K562 (cell line): ENCODE results near the gene CMTM5. TPM values are rescaled to one million over a fixed set of nuclear protein-coding genes. Genes with fewer than 3 reads are reported as not detected.

Experiments used
- ATAC-seq: fragments of 200-7000 bp; cut with Tn5 transposase; 3 replicates; pipeline ENCODE4 v1.9.1; 2020; ENCODE audit warnings: moderate library complexity
- BruUV-seq: library from RNA; stranded (reverse); fragments of 400-500 nt; replicated peaks from 2 replicates; lab custom pipeline; 2021; lab: Mats Ljungman, UMichigan
- CTCF ChIA-PET: fragments of 300-600 bp; formaldehyde crosslinking; extraction: SDS; loops from one replicate; lab custom pipeline; 2021; ENCODE audit warnings: low intra/inter-chr PET ratio; lab: Yijun Ruan, JAX
- POLR2A ChIA-PET: fragments of 300-600, 350-650 bp; sonication (Branson Sonifier 250); formaldehyde crosslinking; extraction: SDS; loops from one replicate; lab custom pipeline; 2021; ENCODE audit warnings: antibody characterized with exemption, inconsistent platforms; lab: Yijun Ruan, JAX
- DNase-seq, 4 experiments: peaks; one replicate each; pipeline versions ENCODE4 v3.0.0 to v3.0.0-alpha.2; 2011 to 2018; ENCODE audit warnings: low spot score in 3 of 4, mixed read lengths in 3 of 4; ENCODE audit errors: extremely low read depth in 1 of 4
- FAIRE-seq: peaks from 2 replicates; lab custom pipeline; 2011; peaks lifted over from hg19 to GRCh38; lab: Jason Lieb, UNC
- H2AFZ ChIP-seq: 2 replicates; pipeline ENCODE4 v1.6.0; 2011; ENCODE audit warnings: low read depth, low read length, control low read depth, inconsistent platforms
- H3K27ac ChIP-seq: fragments of 200-600 bp; 3 replicates; pipeline ENCODE4 v1.8.0; 2011; ENCODE audit warnings: low read depth, mild to moderate bottlenecking, control low read depth, inconsistent platforms, low read length, moderate library complexity, mixed read lengths; ENCODE audit errors: extremely low read depth
- H3K27me3 ChIP-seq, 2 experiments: fragments of 300-600 bp in 1 of 2; 2 replicates in 1 of 2; 3 replicates in 1 of 2; pipeline versions ENCODE4 v1.6.0 to v1.8.0; 2011; ENCODE audit warnings: inconsistent platforms in 2 of 2, low read length in 2 of 2, mild to moderate bottlenecking in 1 of 2, mixed read lengths in 1 of 2, moderate library complexity in 1 of 2; ENCODE audit not compliant: control insufficient read depth in 2 of 2, insufficient read depth in 2 of 2
- H3K36me3 ChIP-seq: fragments of 300-600 bp; 3 replicates; pipeline ENCODE4 v1.8.0; 2011; ENCODE audit warnings: mild to moderate bottlenecking, low read length, inconsistent platforms; ENCODE audit not compliant: control insufficient read depth, insufficient read depth
- H3K4me1 ChIP-seq, 2 experiments: fragments of 200-600 bp in 1 of 2; replicated peaks in 1 of 2; 2 replicates in 1 of 2; 3 replicates in 1 of 2; pipeline versions ENCODE4 v1.5.1 to v1.8.0; 2011; ENCODE audit warnings: inconsistent platforms in 2 of 2, low read length in 2 of 2, mild to moderate bottlenecking in 1 of 2, mixed read lengths in 1 of 2, moderate library complexity in 1 of 2; ENCODE audit not compliant: control insufficient read depth in 2 of 2, insufficient read depth in 2 of 2
- H3K4me2 ChIP-seq: 2 replicates; pipeline ENCODE4 v1.6.1; 2011; ENCODE audit warnings: low read length, control low read depth, inconsistent platforms, mixed read lengths; ENCODE audit not compliant: insufficient read depth
- H3K4me3 ChIP-seq: fragments of 200-600 bp; sonication (generic), shearing (Covaris generic); 2 replicates; pipeline ENCODE4 v1.5.1; 2016; ENCODE audit warnings: control low read depth, inconsistent platforms
- H3K79me2 ChIP-seq: fragments of 200-600 bp; 3 replicates; pipeline ENCODE4 v1.8.0; 2011; ENCODE audit warnings: low read length, inconsistent platforms; ENCODE audit not compliant: control insufficient read depth, insufficient read depth
- H3K9ac ChIP-seq, 2 experiments: 2 replicates each; pipeline versions ENCODE4 v1.6.0 to v1.6.1; 2011; ENCODE audit warnings: low read depth in 2 of 2, low read length in 2 of 2, control low read depth in 1 of 2, inconsistent platforms in 1 of 2, mild to moderate bottlenecking in 1 of 2, mixed read lengths in 1 of 2; ENCODE audit not compliant: insufficient read depth in 1 of 2
- H3K9me1 ChIP-seq: one replicate; pipeline ENCODE4 v1.6.0; 2011; ENCODE audit warnings: inconsistent platforms, mild to moderate bottlenecking, low read length, moderate library complexity; ENCODE audit not compliant: control insufficient read depth, insufficient read depth
- H3K9me3 ChIP-seq: replicated peaks from 2 replicates; pipeline ENCODE4 v1.5.1; 2011; ENCODE audit warnings: low read depth, low read length, inconsistent platforms; ENCODE audit not compliant: control insufficient read depth, insufficient read depth
- H4K20me1 ChIP-seq: replicated peaks from 2 replicates; pipeline ENCODE4 v1.6.1; 2011; ENCODE audit warnings: low read length, inconsistent platforms, mixed read lengths; ENCODE audit not compliant: control insufficient read depth, insufficient read depth
- BCOR ChIP-seq: fragments of 450-650 bp; IDR thresholded peaks from 2 replicates; pipeline ENCODE4 v1.6.1; 2016
- PPARD ChIP-seq: fragments of 250-450 bp; sonication (Bioruptor Pico); IDR thresholded peaks from 2 replicates; pipeline ENCODE4 v1.8.0; 2022; ENCODE audit warnings: inconsistent platforms, mild to moderate bottlenecking, moderate library complexity
- RBM25 ChIP-seq: fragments of 200-400 bp; formaldehyde crosslinking; IDR thresholded peaks from 2 replicates; pipeline ENCODE4 v1.6.1; 2018; ENCODE audit warnings: low read length, low read depth, moderate library complexity; ENCODE audit not compliant: severe bottlenecking
- USF1 ChIP-seq: sonication (generic); formaldehyde crosslinking; IDR thresholded peaks from 2 replicates; pipeline ENCODE4 v1.9.0; 2022; ENCODE audit warnings: mild to moderate bottlenecking, missing genetic modification reagents
- ZNF124 ChIP-seq: sonication (generic); formaldehyde crosslinking; IDR thresholded peaks from 2 replicates; pipeline ENCODE4 v1.8.1; 2022; ENCODE audit warnings: missing genetic modification reagents
- WGBS: fragments of 100-300 bp; shearing (Covaris generic); methylation state at CpG from one replicate; pipeline ENCODE4 v1.1.6; 2016; ENCODE audit warnings: low coverage, mixed read lengths; ENCODE audit not compliant: insufficient coverage; ENCODE audit errors: missing lambda C conversion rate; 5-methylcytosine and 5-hydroxymethylcytosine counted together
- in situ Hi-C: fragments of 300-500 bp; cut with MboI; formaldehyde crosslinking; loops from 4 replicates; pipeline ENCODE4 v1.15.0; 2018; ENCODE audit warnings: inconsistent platforms, mixed read lengths
- intact Hi-C: fragments of 100-400 bp; cut with micrococcal nuclease; formaldehyde crosslinking; loops from 2 replicates; pipeline ENCODE4 v1.14.2; 2022
- polyA plus RNA-seq, 8 experiments: library from polyadenylated mRNA; depleted of rRNA in 4 of 8; stranded (reverse) in 5 of 8; unstranded in 3 of 8; fragments of >200 nt; fragmentation: Nextera tagmentation in 2 of 8; fragmentation: Illumina TruSeq in 1 of 8; extraction: Ambion mirVana in 2 of 8; extraction: Trizol in 1 of 8; gene quantifications; 2 replicates each; pipeline versions ENCODE4 v1.2.1 to v1.2.3, GENCODE V29; 2011 to 2014; ENCODE audit warnings: inconsistent platforms in 1 of 8, missing spikeins in 1 of 8
- total RNA-seq, 7 experiments: library from RNA; depleted of rRNA in 6 of 7; stranded (reverse); fragments of >200 nt in 6 of 7; fragmentation: Illumina TruSeq in 2 of 7; extraction: Trizol in 2 of 7; gene quantifications; 2 replicates each; pipeline versions ENCODE4 v1.2.1 to v1.2.3, GENCODE V29; 2011 to 2021; ENCODE audit warnings: low replicate concordance in 1 of 7

Gene CMTM5
- total and polyA plus RNA-seq, 9 of the 15 experiments (the other 6 are each of a cell fraction or from before 2014, with no cell fraction given), result 0.21 TPM; not detected in 8

- Histone ChIP-seq H4K20me1 (no peaks in the 10 kb centered on the region), H3K4me3 (no peak overlapping the region), H3K9me1 (no peaks in the 10 kb centered on the region), H3K36me3 (no peaks in the 10 kb centered on the region)
- CTCF ChIA-PET, result no interaction called here
- WGBS, result 0% methylated on average over 1 of the region's 1 CpG
- ATAC-seq, result no peak
- TF ChIP-seq PPARD (CRISPR knock-in tag), result no peak
- peak; percentile 82 for TF ChIP-seq RBM25
- TF ChIP-seq ZNF124 (CRISPR knock-in tag), result no peak
- TF ChIP-seq BCOR, result peak; percentile 64
- no peak for TF ChIP-seq USF1 (CRISPR knock-in tag)
- TF ChIP-seq, all 486 proteins: peak for 2
- Histone ChIP-seq H3K79me2 (no peaks in the 10 kb centered on the region), H3K4me1 (peaks cover 0 to 11% of the 10 kb centered on the region in 2 experiments; a peak in 2 of 5 replicates), H3K9me3 (no peaks in the 10 kb centered on the region), H3K27me3 (peaks cover 24 to 73% of the 10 kb centered on the region in 2 experiments; a peak in 4 of 5 replicates), H3K27ac (no peak overlapping the region), H3K9ac (no peak overlapping the region), H2AFZ (no peak overlapping the region), H3K4me2 (no peak overlapping the region)
- intact Hi-C loops, result no loop called here
- FAIRE-seq, result no peak
- no peak for DNase-seq
- no TSS peak for BruUV-seq
- in situ Hi-C loops, result loop anchor here (10.0 kb wide), 1 partner anchor 122 kb away; no protein-coding TSS in a partner anchor
- POLR2A ChIA-PET, result interaction anchor here (0.6 to 0.9 kb wide), 2 partner anchors 26 to 823 kb away, joined by 3 read pairs; no protein-coding TSS in a partner anchor
These were observed 10.2 kb downstream of the CMTM5 start for GRCh38 chr14:23386999-23387398.
